Fibroblast of mammary gland (primary cell): Measurements from ENCODE around the gene NCKAP1.
A peak's percentile ranks its signal among the peaks of the same experiment; 100 is the strongest.
"Not testable (repeated sequence)": the region's sequence is repeated elsewhere in the genome, so short reads cannot be mapped to it uniquely, and the experiment has no call there.

Source experiments
- DNase-seq: peaks from one replicate; pipeline ENCODE4 v3.0.0-alpha.2; 2010; ENCODE audit warnings: low read depth
- H3K4me3 ChIP-seq: 2 replicates; pipeline ENCODE4 v1.5.1; 2011; ENCODE audit warnings: low read depth, mild to moderate bottlenecking, low read length, moderate library complexity; ENCODE audit not compliant: control insufficient read depth
- TF ChIP-seq, protein P1 (sequence below): conservative IDR thresholded peaks from 2 replicates; pipeline ENCODE4 v1.5.1; 2011; ENCODE audit warnings: low read depth, low read length, inconsistent platforms; ENCODE audit not compliant: control insufficient read depth, insufficient read depth

Gene NCKAP1

DNA sequence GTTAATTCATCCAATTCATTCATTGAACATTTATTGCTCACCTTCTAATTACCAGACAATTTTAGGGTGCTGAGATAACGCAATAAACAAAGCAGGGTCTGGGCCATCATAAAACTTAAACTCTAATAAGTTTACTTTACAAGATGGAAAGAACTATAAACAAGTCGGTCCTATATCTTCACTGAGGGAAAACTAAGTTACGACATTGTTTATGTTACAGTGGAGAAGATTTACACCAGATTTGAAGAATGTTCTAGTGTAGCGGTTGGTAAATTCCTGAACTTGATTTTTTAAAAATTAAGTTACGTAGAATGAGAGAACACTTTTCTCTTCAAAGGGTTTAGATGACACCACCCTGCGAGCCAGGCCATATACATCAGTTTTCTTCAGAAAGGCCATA, 151.2 kb downstream of the NCKAP1 start:
- TF ChIP-seq, protein P1, sequence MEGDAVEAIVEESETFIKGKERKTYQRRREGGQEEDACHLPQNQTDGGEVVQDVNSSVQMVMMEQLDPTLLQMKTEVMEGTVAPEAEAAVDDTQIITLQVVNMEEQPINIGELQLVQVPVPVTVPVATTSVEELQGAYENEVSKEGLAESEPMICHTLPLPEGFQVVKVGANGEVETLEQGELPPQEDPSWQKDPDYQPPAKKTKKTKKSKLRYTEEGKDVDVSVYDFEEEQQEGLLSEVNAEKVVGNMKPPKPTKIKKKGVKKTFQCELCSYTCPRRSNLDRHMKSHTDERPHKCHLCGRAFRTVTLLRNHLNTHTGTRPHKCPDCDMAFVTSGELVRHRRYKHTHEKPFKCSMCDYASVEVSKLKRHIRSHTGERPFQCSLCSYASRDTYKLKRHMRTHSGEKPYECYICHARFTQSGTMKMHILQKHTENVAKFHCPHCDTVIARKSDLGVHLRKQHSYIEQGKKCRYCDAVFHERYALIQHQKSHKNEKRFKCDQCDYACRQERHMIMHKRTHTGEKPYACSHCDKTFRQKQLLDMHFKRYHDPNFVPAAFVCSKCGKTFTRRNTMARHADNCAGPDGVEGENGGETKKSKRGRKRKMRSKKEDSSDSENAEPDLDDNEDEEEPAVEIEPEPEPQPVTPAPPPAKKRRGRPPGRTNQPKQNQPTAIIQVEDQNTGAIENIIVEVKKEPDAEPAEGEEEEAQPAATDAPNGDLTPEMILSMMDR = no peak
- no peak for DNase-seq
- no peak overlapping the region for H3K4me3 ChIP-seq

DNA sequence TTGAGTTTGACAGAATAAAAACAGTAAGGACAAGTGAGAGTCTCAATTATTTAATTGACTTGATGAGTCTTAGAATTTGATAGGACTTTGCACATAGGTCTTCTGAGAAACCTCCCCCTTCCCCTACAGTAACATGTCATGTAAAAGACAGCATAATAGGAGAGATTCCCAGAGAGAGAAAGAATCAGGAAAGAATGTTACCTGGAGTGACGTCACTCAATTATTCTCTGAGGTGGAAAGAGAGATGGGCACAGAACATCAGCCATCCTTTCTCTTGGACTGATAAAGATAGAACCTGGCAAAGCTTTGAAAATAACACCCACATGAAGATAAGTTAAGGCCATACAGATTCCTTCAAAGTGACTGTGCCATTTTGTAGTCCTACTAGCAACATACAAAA, 152.5 kb downstream of the NCKAP1 start:
- DNase-seq = no peak
- TF ChIP-seq, protein P1 = no peak
- no peak overlapping the region for H3K4me3 ChIP-seq

DNA sequence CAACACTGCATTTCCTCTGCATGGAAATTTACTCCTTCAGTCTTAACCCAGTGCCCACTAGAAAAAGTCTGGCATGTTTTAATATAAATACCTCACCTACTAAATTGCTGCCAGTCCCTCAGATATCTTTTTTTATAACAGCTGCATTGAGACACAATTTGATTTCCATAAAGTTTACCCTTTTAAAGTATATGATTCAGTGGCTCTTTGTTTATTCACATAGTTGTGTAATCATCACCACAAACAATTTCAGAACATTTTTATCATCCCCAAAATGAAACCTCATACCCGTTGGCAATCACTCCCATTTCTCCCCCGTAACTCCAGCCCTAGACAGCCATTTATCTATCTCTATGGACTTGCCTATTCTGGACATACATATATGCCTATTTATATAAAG, 154.8 kb downstream of the NCKAP1 start:
- H3K4me3 ChIP-seq = no peak overlapping the region
- peak; percentile 45 for DNase-seq
- TF ChIP-seq, protein P1 = no peak

GRCh38 chr2:182880100-182880499, 158.2 kb downstream of the NCKAP1 start:
- DNase-seq, H3K4me3 ChIP-seq: not testable (repeated sequence)

GRCh38 chr2:182876653-182877052, 161.6 kb downstream of the NCKAP1 start:
- H3K4me3 ChIP-seq, DNase-seq: not testable (repeated sequence)

DNA sequence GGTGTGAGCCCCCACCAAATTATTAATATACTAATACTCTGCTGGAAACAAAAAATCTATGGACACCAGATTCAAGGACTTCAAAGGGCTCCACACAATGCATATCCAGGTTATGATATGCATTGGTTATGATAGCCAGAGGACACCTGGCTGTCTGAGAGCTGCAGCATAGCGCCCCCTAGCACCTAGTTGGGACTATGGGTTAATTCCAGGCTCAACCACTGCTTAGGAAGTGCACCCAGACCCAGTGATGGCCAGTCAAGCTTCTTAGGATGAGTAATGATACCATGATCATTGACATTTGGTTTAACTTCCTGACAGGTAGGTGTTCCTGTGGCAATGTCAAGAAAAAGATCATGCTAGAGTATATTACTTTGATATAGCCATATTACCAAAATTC, 168.0 kb downstream of the NCKAP1 start:
- H3K4me3 ChIP-seq = no peak overlapping the region
- TF ChIP-seq, protein P1 = peak; percentile 41
- DNase-seq = peak; percentile 31

GRCh38 chr2:182868054-182868796, 170.0 kb downstream of the NCKAP1 start:
- DNase-seq = no peak
- no peak overlapping the region for H3K4me3 ChIP-seq
- TF ChIP-seq, protein P1 = no peak
